ENCODE results near the gene SLC38A10.

The SLC38A10 gene

GRCh38 chr17:81273698-81274470 is 21.2 kb downstream of the SLC38A10 start:
- no peak for FAIRE-seq

- no peak for FAIRE-seq
Measured at GRCh38 chr17:81272616-81273015, 22.5 kb downstream of the SLC38A10 start.

- FAIRE-seq, result no peak
Measured at GRCh38 chr17:81271226-81271625, 23.9 kb downstream of the SLC38A10 start.

GRCh38 chr17:81270279-81270678 is 24.8 kb downstream of the SLC38A10 start:
- no peak for FAIRE-seq

- no peak for FAIRE-seq
Measured at GRCh38 chr17:81267390-81268067, 27.6 kb downstream of the SLC38A10 start.

GRCh38 chr17:81265576-81265975 is 29.5 kb downstream of the SLC38A10 start:
- FAIRE-seq, result no peak

GRCh38 chr17:81264640-81265039 is 30.5 kb downstream of the SLC38A10 start:
- no peak for FAIRE-seq

- FAIRE-seq, result no peak
Measured at GRCh38 chr17:81263371-81264181, 31.5 kb downstream of the SLC38A10 start.

- no peak for FAIRE-seq
Measured at GRCh38 chr17:81261582-81262336, 33.3 kb downstream of the SLC38A10 start.

- no peak for FAIRE-seq
Measured at GRCh38 chr17:81261096-81261495, 34.0 kb downstream of the SLC38A10 start.

GRCh38 chr17:81260641-81261040 is 34.5 kb downstream of the SLC38A10 start:
- FAIRE-seq, result no peak

- FAIRE-seq, result no peak
Measured at GRCh38 chr17:81260171-81260570, 34.9 kb downstream of the SLC38A10 start.

GRCh38 chr17:81259058-81259605 is 36.0 kb downstream of the SLC38A10 start:
- FAIRE-seq, result no peak

GRCh38 chr17:81258292-81258691 is 36.8 kb downstream of the SLC38A10 start:
- no peak for FAIRE-seq

- FAIRE-seq, result no peak
Measured at GRCh38 chr17:81257533-81257932, 37.6 kb downstream of the SLC38A10 start.

- FAIRE-seq, result no peak
Measured at GRCh38 chr17:81256616-81257015, 38.5 kb downstream of the SLC38A10 start.

- no peak for FAIRE-seq
Measured at GRCh38 chr17:81254955-81255717, 40.0 kb downstream of the SLC38A10 start.

- FAIRE-seq, result no peak
Measured at GRCh38 chr17:81253358-81254131, 41.6 kb downstream of the SLC38A10 start.

GRCh38 chr17:81252987-81253329 is 42.1 kb downstream of the SLC38A10 start:
- FAIRE-seq, result no peak

GRCh38 chr17:81252326-81252986 is 42.7 kb downstream of the SLC38A10 start:
- FAIRE-seq, result no peak
